ENCODE results near the gene TAGAP. TPM values are rescaled to one million over a fixed set of nuclear protein-coding genes. Genes with fewer than 3 reads are reported as not detected.

The TAGAP gene, protein sequence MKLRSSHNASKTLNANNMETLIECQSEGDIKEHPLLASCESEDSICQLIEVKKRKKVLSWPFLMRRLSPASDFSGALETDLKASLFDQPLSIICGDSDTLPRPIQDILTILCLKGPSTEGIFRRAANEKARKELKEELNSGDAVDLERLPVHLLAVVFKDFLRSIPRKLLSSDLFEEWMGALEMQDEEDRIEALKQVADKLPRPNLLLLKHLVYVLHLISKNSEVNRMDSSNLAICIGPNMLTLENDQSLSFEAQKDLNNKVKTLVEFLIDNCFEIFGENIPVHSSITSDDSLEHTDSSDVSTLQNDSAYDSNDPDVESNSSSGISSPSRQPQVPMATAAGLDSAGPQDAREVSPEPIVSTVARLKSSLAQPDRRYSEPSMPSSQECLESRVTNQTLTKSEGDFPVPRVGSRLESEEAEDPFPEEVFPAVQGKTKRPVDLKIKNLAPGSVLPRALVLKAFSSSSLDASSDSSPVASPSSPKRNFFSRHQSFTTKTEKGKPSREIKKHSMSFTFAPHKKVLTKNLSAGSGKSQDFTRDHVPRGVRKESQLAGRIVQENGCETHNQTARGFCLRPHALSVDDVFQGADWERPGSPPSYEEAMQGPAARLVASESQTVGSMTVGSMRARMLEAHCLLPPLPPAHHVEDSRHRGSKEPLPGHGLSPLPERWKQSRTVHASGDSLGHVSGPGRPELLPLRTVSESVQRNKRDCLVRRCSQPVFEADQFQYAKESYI
- 4.4 and 4.9 TPM in 2 replicates for total RNA-seq
- polyA plus RNA-seq, result 1.9 and 2.9 TPM in 2 replicates

DNA sequence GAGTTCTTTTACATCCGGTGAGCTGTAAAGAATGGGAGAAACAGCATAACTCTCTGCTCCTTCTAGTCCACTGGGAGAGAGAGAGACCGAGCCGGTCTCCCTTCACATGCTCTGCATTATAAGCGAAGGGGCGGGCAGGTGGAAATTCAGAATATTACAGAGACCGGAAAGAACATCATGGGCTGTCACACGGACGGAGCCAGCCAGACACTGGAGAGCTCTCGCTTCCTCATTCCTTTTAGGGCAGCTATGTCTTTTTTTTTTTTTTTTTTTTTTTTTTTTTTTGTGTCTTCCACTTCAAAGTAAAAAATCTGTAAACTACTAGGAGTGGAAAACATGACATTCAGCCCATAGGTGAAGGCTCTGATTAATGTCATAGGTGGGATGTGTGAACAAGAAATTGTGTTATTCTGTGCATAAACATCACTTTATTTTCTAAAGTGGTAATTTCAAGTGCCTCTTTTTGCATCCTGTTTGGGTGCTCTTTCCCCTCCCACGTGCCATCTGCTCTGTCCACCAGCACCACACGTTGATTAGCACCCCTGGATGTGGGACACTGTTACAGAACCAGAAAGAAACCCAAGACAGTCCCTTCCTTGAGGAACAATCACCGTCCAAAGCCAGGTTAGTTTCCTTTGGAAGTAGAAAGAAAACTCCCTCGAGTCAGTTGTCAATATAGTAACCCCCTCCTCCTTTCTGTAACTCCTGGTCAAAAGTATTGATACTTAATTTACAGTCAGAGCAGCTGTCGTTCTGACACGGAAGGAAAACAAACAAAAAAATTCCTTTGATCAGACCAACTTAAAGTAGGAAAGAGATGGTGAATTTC, at the start of gene TAGAP:
Gene TAGAP, minus strand, starts transcription at position 93 of the 829 bp plus-strand sequence. CDS start 845 bp downstream, outside the sequence.
- Histone ChIP-seq H3K36me3 (replicated peaks; ENCODE audit: insufficient read depth, low read depth) (no peaks in the 10 kb centered on the region), H3K4me1 (ENCODE audit: insufficient read depth) (peaks cover 7% of the 10 kb centered on the region), H3K27ac (no peak within 1 kb of the TSS), H3K4me3 (no peak within 1 kb of the TSS), H3K9me2 (replicated peaks; ENCODE audit: insufficient read depth) (no peaks in the 10 kb centered on the region), H4K20me1 (ENCODE audit: insufficient read depth, poor library complexity, severe bottlenecking) (no peaks in the 10 kb centered on the region), H2AFZ (peak within 1 kb of the TSS; percentile 20), H3K27me3 (no peaks in the 10 kb centered on the region), H3K4me2 (peak within 1 kb of the TSS; percentile 47), H3K79me2 (no peaks in the 10 kb centered on the region), H3K9me3 (ENCODE audit: low read depth) (no peaks in the 10 kb centered on the region)
- peak; percentile 59 for DNase-seq (ENCODE audit: low spot score)
- TF ChIP-seq EZH2 (IDR thresholded peaks at IDR 0.05; ENCODE audit: borderline replicate concordance) (no peak), EZH2phosphoT487 (IDR thresholded peaks at IDR 0.05; ENCODE audit: low read depth, severe bottlenecking, unreplicated experiment) (no peak)
- TF ChIP-seq, protein P1, sequence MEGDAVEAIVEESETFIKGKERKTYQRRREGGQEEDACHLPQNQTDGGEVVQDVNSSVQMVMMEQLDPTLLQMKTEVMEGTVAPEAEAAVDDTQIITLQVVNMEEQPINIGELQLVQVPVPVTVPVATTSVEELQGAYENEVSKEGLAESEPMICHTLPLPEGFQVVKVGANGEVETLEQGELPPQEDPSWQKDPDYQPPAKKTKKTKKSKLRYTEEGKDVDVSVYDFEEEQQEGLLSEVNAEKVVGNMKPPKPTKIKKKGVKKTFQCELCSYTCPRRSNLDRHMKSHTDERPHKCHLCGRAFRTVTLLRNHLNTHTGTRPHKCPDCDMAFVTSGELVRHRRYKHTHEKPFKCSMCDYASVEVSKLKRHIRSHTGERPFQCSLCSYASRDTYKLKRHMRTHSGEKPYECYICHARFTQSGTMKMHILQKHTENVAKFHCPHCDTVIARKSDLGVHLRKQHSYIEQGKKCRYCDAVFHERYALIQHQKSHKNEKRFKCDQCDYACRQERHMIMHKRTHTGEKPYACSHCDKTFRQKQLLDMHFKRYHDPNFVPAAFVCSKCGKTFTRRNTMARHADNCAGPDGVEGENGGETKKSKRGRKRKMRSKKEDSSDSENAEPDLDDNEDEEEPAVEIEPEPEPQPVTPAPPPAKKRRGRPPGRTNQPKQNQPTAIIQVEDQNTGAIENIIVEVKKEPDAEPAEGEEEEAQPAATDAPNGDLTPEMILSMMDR (IDR thresholded peaks at IDR 0.05; ENCODE audit: poor library complexity), result no peak
- WGBS (ENCODE audit: low lambda C conversion rate, missing lambda C conversion rate), result 56% methylated on average over 15 of the region's 15 CpGs

DNA sequence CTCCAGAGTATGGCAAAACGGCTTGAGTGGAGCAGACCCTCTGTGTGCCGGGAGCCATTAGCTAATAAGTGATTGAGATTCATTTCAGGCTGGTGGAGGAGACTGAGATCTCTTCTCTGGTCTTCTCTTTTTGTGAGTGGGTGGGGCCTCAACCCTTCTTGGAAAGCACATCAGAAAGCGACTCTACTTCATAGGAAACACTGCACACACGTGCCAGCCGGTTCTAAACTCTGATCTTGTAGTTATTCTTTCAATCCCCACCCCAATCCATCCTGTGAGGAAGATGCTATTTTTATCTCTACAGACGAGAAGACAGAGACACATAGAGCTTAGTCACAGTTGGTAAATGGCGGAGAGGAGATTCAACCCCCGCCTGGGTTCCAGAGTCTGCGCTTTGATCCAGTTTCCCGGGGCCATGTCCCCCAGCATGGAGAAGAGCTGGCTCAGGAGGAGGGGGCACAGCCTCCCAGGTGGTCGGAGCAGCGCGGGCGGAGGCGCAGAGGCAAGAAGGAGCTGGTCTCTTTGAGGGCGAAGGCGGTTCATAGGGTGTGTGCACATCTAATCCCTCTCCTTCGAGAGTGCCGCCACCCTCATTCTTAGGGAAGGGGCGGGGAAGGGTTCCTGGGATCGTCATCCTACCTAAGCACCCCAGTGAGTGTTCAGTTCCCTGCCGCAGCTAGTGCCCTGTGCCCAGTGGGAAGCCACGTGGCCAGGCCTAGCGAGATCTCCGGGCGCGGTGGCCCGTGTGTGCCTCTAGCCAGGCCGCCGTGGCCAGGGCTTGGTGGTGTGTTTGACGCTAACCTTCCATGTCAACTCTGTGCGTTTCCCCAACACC, 49.0 kb upstream of the TAGAP start:
- Histone ChIP-seq H2AFZ (no peak overlapping the region), H3K9me2 (replicated peaks; ENCODE audit: insufficient read depth) (no peaks in the 10 kb centered on the region), H3K4me2 (no peak overlapping the region), H3K27me3 (no peaks in the 10 kb centered on the region), H3K4me1 (ENCODE audit: insufficient read depth) (no peaks in the 10 kb centered on the region), H3K36me3 (replicated peaks; ENCODE audit: insufficient read depth, low read depth) (no peaks in the 10 kb centered on the region), H3K27ac (no peak overlapping the region), H4K20me1 (ENCODE audit: insufficient read depth, poor library complexity, severe bottlenecking) (no peaks in the 10 kb centered on the region), H3K9me3 (ENCODE audit: low read depth) (no peaks in the 10 kb centered on the region), H3K79me2 (no peaks in the 10 kb centered on the region), H3K4me3 (no peak overlapping the region)
- no peak for DNase-seq (ENCODE audit: low spot score)
- no peak for TF ChIP-seq EZH2phosphoT487 (IDR thresholded peaks at IDR 0.05; ENCODE audit: low read depth, severe bottlenecking, unreplicated experiment)
- TF ChIP-seq, protein P1 (IDR thresholded peaks at IDR 0.05; ENCODE audit: poor library complexity), result no peak
- no peak for TF ChIP-seq EZH2 (IDR thresholded peaks at IDR 0.05; ENCODE audit: borderline replicate concordance)
- WGBS (ENCODE audit: low lambda C conversion rate, missing lambda C conversion rate), result 94% methylated on average over 31 of the region's 32 CpGs

DNA sequence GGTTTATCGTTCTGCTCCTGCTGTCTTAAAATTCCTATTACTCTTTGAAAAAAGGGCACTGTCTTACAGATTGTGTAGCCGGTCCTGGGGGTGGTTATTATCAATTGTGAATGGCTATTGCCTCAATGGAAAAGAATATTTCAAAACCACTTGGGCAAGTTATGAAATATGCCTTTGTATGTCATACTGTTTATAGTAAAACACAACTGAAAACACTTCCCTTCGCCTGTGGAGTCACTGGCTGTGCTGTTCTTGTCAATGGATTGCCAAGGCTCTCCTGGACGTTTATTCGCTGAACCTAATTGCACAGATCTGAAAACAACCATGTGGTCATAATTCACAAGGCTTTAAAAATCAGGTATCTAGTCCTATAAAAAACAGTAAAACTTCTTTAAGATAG, 47.8 kb upstream of the TAGAP start:
- H3K4me3 ChIP-seq, result no peak overlapping the region
- H4K20me1 ChIP-seq (ENCODE audit: insufficient read depth, poor library complexity, severe bottlenecking), result no peaks in the 10 kb centered on the region
- no peaks in the 10 kb centered on the region for H3K9me3 ChIP-seq (ENCODE audit: low read depth)
- TF ChIP-seq EZH2 (IDR thresholded peaks at IDR 0.05; ENCODE audit: borderline replicate concordance), result no peak
- TF ChIP-seq, protein P1 (IDR thresholded peaks at IDR 0.05; ENCODE audit: poor library complexity), result no peak
- TF ChIP-seq EZH2phosphoT487 (IDR thresholded peaks at IDR 0.05; ENCODE audit: low read depth, severe bottlenecking, unreplicated experiment), result no peak
- H3K9me2 ChIP-seq (replicated peaks; ENCODE audit: insufficient read depth), result no peaks in the 10 kb centered on the region
- DNase-seq (ENCODE audit: low spot score), result no peak
- no peaks in the 10 kb centered on the region for H3K4me1 ChIP-seq (ENCODE audit: insufficient read depth)
- H2AFZ ChIP-seq, result no peak overlapping the region
- no peaks in the 10 kb centered on the region for H3K79me2 ChIP-seq
- H3K4me2 ChIP-seq, result no peak overlapping the region
- H3K27ac ChIP-seq, result no peak overlapping the region
- WGBS (ENCODE audit: low lambda C conversion rate, missing lambda C conversion rate), result 85% methylated on average over 5 of the region's 5 CpGs
- H3K27me3 ChIP-seq, result no peaks in the 10 kb centered on the region
- no peaks in the 10 kb centered on the region for H3K36me3 ChIP-seq (replicated peaks; ENCODE audit: insufficient read depth, low read depth)
